ACHN (cell line): ENCODE data around the gene IDH3G.
"Not testable (repeated sequence)": the region's sequence is repeated elsewhere in the genome, so short reads cannot be mapped to it uniquely, and the experiment has no call there.

Experiments used
- DNase-seq: peaks from one replicate; pipeline ENCODE4 v3.0.0-alpha.2; 2015
- in situ Hi-C: cut with HindIII; loops from 2 replicates; pipeline ENCODE4 v1.10.0; 2017; ENCODE audit warnings: low sequenced_read_pairs, low pct_ligation_motif_present, low pct_unique_long_range_greater_than_20kb

Gene IDH3G

DNA sequence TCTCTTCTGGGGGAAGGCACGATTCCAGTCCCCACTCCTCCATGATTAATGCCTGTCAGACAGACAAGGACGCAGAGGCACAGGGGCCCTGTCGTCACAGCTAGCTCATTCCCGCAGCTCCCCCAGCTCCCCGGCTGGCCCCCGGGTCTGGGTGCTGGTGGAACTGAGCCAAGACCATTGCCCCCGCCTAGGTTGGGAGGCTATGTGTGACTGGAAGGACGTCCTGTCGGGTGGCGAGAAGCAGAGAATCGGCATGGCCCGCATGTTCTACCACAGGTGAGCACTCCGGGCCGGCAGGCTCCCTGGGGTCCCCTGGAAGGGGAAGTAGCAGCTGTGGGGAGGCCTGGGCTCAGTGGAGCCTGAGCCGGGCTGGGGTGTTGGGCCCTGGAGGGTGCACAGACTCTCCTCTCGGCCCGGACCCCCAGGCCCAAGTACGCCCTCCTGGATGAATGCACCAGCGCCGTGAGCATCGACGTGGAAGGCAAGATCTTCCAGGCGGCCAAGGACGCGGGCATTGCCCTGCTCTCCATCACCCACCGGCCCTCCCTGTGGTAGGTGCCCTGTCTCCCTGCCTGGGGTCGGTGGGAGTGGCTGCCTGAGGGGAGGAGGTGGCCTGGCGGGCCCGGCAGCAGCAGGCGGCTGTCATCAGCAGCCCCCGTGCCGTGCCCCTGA, 51.2 kb downstream of the IDH3G start:
- in situ Hi-C loops, DNase-seq: not testable (repeated sequence)

DNA sequence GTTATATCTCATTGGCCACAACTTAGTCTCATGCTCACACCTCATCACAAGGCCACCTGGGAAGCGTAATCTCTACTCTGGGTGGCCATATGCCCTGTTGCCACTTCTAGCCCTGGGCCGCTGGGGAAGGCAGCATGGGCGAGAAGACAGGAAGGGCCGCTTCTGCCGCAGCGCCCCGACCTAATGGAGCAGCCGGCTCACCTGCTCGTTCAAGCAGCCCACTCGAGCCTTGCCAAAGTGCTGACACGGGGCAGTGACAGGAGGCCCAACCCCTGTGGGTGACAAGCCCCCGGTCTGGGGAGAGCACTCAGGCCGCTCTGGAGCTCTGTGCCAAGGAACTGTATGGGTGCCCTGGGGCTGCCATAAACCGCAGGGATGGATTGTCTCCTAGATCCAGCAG, 52.1 kb downstream of the IDH3G start:
- DNase-seq: not testable (repeated sequence)

DNA sequence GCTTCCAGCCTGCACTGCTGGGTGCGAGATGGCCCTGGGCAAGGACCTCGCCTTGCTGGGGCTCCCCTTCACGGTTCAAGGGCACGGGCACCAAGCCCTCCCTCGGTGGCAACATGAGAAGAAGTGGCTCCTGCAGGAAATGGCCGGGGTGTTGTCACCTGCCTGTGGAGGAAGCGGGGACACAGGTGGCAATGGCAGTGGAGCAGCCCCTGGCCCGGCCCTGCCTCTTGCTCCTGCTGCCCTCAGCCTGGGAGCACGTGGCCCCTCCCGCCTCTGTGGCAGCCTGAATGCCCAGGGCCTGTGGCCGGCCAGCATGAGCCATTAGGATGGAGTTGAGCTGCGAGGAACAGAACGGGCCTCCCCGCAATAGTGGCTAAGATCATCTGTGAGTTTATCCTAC, 52.7 kb downstream of the IDH3G start:
- no peak for DNase-seq
- in situ Hi-C loops: no loop called here

More for the DNA sequence above, 52.1 kb downstream of the IDH3G start:
- in situ Hi-C loops: not testable (repeated sequence)

DNA sequence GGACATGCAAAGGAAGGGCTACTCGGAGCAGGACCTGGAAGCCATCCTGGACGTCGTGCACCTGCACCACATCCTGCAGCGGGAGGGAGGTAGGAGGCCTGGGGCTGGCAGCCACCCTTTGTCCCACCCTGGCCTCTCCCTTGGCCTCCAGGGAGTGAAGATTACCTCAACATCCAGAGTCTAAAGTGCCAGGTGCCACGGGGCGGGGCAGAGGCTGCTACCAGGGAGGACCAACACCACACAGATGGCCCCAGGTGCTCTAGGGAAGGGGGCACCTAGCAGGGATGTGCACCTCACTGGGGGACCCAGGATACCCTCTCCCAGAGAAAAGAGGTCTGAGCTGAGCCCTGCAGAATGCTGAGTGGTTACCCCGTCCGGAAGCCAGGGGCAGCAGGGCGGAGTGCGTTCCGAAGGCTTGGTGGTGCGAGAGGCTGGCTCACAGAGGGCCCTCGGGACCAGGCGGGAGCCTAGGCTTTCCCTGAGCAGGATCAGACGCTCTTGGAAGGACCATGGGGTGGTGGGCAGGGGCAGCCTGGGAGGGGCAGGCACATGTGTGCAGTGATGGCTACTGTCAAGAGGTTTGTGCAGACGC, 53.4 kb downstream of the IDH3G start:
- DNase-seq: no peak

DNA sequence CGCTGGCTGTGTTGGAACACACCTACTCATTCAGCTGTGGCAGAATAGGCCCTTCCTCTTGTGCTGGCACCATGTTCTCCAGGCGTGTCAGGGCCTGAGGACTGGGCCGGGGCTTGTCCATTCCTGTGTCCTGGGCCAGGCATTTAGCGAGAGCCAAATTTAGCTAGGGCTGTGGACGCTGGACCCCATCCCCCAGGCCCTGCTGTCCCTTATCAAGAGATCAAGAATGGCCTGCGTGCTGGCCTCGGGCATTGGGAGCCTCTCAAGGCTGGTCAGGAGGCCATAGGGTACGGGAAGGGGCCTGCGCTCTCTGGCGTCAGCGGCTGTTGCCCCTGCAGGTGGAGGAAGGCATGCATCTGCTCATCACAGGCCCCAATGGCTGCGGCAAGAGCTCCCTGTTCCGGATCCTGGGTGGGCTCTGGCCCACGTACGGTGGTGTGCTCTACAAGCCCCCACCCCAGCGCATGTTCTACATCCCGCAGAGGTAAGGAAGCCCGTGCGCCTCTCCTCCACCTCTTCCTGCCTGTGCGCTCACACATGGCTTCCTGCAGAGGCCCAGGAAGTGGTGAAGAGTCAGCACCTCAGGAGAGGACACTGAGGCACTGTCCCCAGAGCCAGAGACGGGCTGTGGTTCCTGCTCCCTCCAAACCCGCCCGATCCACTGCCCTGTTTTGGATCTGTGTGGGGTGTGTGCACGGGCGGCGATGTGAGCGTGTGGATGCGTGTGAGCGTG, 54.3 kb downstream of the IDH3G start:
- in situ Hi-C loops: no loop called here
- DNase-seq: no peak

More for the DNA sequence above, 53.4 kb downstream of the IDH3G start:
- in situ Hi-C loops: no loop called here

DNA sequence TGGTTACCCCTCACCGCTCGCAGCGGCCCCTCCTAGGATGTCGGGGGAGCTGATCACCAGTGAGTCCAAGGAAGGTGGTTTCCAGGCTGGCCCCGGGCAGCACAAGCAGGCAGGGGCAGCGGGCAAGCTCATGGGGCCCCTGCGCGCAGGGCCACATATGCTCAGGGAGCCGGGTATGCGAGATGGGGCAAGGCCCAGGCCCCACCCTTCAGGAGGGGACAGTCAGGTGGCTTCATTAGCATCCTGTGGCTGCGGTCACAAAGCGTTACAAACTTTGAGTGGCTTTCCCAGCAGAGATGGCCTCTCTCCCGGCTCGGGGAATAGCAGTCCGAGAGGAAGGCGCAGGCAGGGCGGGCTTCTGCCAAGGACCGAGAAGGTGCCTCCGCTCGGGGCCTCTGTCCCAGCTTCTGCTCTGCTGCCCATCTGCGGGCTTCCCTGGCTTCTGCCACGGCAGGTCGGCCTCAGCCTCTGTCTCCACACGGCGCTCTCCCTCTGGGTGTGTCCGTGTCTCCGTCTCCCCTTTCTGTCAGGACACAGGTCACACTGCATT, 56.0 kb downstream of the IDH3G start:
- in situ Hi-C loops: no loop called here
- no peak for DNase-seq

DNA sequence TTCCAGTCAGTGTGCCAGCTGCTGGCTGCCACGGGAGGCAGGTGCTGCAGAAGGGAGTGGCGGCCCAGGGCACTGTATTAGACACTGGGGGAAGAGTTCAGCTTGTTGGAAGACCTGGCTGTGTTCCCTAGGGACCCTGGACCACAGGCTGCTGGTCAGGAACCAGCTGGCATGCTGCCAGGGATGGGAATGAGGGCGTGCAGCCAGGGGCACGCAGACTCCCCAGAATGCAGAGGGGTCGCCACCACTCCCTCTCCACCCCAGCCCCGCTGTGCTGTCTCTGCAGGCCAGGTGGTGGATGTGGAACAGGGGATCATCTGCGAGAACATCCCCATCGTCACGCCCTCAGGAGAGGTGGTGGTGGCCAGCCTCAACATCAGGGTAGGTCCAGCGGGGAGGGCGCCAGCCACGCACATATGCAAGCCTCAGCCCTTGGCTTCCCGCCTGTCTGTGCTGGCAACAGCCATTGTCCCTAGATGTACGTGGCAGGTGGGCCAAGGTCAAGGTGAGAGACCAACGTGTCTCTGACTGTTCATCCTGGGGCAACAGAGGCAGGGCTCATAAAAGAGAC, 57.2 kb downstream of the IDH3G start:
- in situ Hi-C loops: no loop called here
- DNase-seq: no peak

DNA sequence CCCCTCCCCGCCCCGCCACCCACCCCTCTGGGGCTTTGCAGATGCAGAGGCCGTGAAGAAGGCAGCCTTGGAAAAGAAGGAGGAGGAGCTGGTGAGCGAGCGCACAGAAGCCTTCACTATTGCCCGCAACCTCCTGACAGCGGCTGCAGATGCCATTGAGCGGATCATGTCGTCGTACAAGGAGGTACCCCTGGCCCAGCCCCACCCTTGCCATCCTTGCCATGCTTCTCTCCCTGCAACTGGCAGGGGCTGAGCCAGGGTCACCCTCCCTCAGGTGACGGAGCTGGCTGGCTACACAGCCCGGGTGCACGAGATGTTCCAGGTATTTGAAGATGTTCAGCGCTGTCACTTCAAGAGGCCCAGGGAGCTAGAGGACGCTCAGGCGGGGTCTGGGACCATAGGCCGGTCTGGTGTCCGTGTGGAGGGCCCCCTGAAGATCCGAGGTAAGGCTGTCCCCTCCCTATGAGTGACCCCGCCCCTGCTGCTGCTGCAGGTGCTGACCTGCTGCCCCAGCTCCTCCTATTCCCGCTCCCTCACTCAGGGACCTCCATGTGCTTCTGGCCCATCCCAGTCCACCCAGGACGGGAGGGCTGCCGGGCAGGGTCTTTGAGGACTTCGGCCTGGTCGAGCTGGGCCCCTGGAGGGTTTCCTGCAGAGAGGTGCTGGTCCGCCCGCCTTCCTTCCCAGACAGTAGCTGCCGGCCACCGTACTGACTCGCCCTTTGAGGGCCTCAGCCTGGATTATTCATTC, 57.9 kb downstream of the IDH3G start:
- in situ Hi-C loops: no loop called here
- no peak for DNase-seq
